HG02943 (cell line): ENCODE measurements around the gene CCDC183.

Experiments
- ATAC-seq: cut with Tn5 transposase; IDR thresholded peaks from one replicate; pipeline ENCODE4 v1.9.1; 2021; ENCODE audit warnings: mild to moderate bottlenecking, low read depth, moderate library complexity; ENCODE audit not compliant: unreplicated experiment

Gene CCDC183

GRCh38 chr9:136847826-136848392 lies 51.8 kb downstream of the CCDC183 start:
- ATAC-seq: no peak

GRCh38 chr9:136848393-136849037 lies 52.4 kb downstream of the CCDC183 start:
- no peak for ATAC-seq

- peak; percentile 82 for ATAC-seq
Measured at GRCh38 chr9:136849038-136849959, 53.2 kb downstream of the CCDC183 start, which contains the start of gene PHPT1. PHPT1 (plus strand) TSS chr9:136849409; CDS start chr9:136849431, 22 bp downstream.

- no peak for ATAC-seq
Measured at GRCh38 chr9:136849960-136850865, 54.1 kb downstream of the CCDC183 start.

GRCh38 chr9:136850866-136851775 lies 55.0 kb downstream of the CCDC183 start:
- no peak for ATAC-seq

- no peak for ATAC-seq
Measured at GRCh38 chr9:136851941-136852663, 56.0 kb downstream of the CCDC183 start, which contains the start of gene MAMDC4. MAMDC4 (plus strand) TSS chr9:136852346; CDS start chr9:136852417, 71 bp downstream.

- ATAC-seq: no peak
Measured at GRCh38 chr9:136852664-136853595, 56.8 kb downstream of the CCDC183 start.

- ATAC-seq: no peak
Measured at GRCh38 chr9:136853596-136854112, 57.5 kb downstream of the CCDC183 start.

GRCh38 chr9:136854113-136854841 lies 58.1 kb downstream of the CCDC183 start:
- ATAC-seq: no peak

- no peak for ATAC-seq
Measured at GRCh38 chr9:136854842-136855460, 58.8 kb downstream of the CCDC183 start.

- ATAC-seq: no peak
Measured at GRCh38 chr9:136855461-136856078, 59.4 kb downstream of the CCDC183 start.

GRCh38 chr9:136856079-136856476 lies 59.9 kb downstream of the CCDC183 start:
- no peak for ATAC-seq

- no peak for ATAC-seq
Measured at GRCh38 chr9:136856541-136857141, 60.5 kb downstream of the CCDC183 start.

- no peak for ATAC-seq
Measured at GRCh38 chr9:136857166-136857565, 61.0 kb downstream of the CCDC183 start.
